ENCODE measurements around the gene SLC5A10.

The SLC5A10 gene

GRCh38 chr17:18965530-18966236 lies 13.7 kb downstream of the SLC5A10 start:
- no peak for DNase-seq

GRCh38 chr17:18966831-18967624 lies 15.1 kb downstream of the SLC5A10 start:
- DNase-seq = no peak

- no peak for DNase-seq
Observed at GRCh38 chr17:18967916-18968315, 16.0 kb downstream of the SLC5A10 start.

GRCh38 chr17:18968345-18968744 lies 16.4 kb downstream of the SLC5A10 start:
- no peak for DNase-seq

- DNase-seq = no peak
Observed at GRCh38 chr17:18968945-18969887, 17.3 kb downstream of the SLC5A10 start.

- no peak for DNase-seq
Observed at GRCh38 chr17:18970582-18971480, 18.9 kb downstream of the SLC5A10 start.

GRCh38 chr17:18971801-18972200 lies 19.8 kb downstream of the SLC5A10 start:
- no peak for DNase-seq

GRCh38 chr17:18974407-18975149 lies 22.6 kb downstream of the SLC5A10 start:
- DNase-seq = no peak

GRCh38 chr17:18975597-18975996 lies 23.6 kb downstream of the SLC5A10 start:
- no peak for DNase-seq

GRCh38 chr17:18976201-18976600 lies 24.2 kb downstream of the SLC5A10 start:
- no peak for DNase-seq

GRCh38 chr17:18977021-18977420 lies 25.1 kb downstream of the SLC5A10 start:
- DNase-seq = no peak

- no peak for DNase-seq
Observed at GRCh38 chr17:18977646-18978045, 25.7 kb downstream of the SLC5A10 start.

- DNase-seq = no peak
Observed at GRCh38 chr17:18978050-18978449, 26.1 kb downstream of the SLC5A10 start.

GRCh38 chr17:18978655-18979054 lies 26.7 kb downstream of the SLC5A10 start:
- no peak for DNase-seq

GRCh38 chr17:18980682-18981334 lies 28.8 kb downstream of the SLC5A10 start:
- DNase-seq = peak; percentile 59

GRCh38 chr17:18981335-18981641 lies 29.3 kb downstream of the SLC5A10 start:
- DNase-seq = no peak

GRCh38 chr17:18981642-18982424 lies 29.9 kb downstream of the SLC5A10 start:
- peak; percentile 70 for DNase-seq

- DNase-seq = no peak
Observed at GRCh38 chr17:18984273-18985114, 32.5 kb downstream of the SLC5A10 start.

- no peak for DNase-seq
Observed at GRCh38 chr17:18985475-18985874, 33.5 kb downstream of the SLC5A10 start.

All from fibroblast of skin of abdomen (primary cell).